Fibroblast of pulmonary artery (primary cell): ENCODE data around the gene EDC4.

Experiments used
- DNase-seq: peaks from one replicate; pipeline ENCODE4 v3.0.0-alpha.2; 2010; ENCODE audit warnings: low read depth
- H3K4me3 ChIP-seq: replicated peaks from 2 replicates; pipeline ENCODE4 v1.5.1; 2011; ENCODE audit warnings: low read depth, mild to moderate bottlenecking, control low read depth, low read length, moderate library complexity
- TF ChIP-seq, protein P1 (sequence below): IDR thresholded peaks from 2 replicates; pipeline ENCODE4 v1.5.1; 2011; ENCODE audit warnings: mild to moderate bottlenecking, control low read depth, low read length, inconsistent platforms; ENCODE audit errors: missing control alignments

EDC4 gene

DNA sequence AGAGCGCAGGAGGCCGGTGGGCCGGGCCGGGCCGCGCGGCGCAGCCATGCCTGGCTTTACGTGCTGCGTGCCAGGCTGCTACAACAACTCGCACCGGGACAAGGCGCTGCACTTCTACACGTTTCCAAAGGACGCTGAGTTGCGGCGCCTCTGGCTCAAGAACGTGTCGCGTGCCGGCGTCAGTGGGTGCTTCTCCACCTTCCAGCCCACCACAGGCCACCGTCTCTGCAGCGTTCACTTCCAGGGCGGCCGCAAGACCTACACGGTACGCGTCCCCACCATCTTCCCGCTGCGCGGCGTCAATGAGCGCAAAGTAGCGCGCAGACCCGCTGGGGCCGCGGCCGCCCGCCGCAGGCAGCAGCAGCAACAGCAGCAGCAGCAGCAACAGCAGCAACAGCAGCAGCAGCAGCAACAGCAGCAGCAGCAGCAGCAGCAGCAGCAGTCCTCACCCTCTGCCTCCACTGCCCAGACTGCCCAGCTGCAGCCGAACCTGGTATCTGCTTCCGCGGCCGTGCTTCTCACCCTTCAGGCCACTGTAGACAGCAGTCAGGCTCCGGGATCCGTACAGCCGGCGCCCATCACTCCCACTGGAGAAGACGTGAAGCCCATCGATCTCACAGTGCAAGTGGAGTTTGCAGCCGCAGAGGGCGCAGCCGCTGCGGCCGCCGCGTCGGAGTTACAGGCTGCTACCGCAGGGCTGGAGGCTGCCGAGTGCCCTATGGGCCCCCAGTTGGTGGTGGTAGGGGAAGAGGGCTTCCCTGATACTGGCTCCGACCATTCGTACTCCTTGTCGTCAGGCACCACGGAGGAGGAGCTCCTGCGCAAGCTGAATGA lies 30.1 kb upstream of the EDC4 start:
- TF ChIP-seq, protein P1, sequence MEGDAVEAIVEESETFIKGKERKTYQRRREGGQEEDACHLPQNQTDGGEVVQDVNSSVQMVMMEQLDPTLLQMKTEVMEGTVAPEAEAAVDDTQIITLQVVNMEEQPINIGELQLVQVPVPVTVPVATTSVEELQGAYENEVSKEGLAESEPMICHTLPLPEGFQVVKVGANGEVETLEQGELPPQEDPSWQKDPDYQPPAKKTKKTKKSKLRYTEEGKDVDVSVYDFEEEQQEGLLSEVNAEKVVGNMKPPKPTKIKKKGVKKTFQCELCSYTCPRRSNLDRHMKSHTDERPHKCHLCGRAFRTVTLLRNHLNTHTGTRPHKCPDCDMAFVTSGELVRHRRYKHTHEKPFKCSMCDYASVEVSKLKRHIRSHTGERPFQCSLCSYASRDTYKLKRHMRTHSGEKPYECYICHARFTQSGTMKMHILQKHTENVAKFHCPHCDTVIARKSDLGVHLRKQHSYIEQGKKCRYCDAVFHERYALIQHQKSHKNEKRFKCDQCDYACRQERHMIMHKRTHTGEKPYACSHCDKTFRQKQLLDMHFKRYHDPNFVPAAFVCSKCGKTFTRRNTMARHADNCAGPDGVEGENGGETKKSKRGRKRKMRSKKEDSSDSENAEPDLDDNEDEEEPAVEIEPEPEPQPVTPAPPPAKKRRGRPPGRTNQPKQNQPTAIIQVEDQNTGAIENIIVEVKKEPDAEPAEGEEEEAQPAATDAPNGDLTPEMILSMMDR, result peak; percentile 43
- peak overlapping the region; percentile 95 for H3K4me3 ChIP-seq
- peak; percentile 56 for DNase-seq

DNA sequence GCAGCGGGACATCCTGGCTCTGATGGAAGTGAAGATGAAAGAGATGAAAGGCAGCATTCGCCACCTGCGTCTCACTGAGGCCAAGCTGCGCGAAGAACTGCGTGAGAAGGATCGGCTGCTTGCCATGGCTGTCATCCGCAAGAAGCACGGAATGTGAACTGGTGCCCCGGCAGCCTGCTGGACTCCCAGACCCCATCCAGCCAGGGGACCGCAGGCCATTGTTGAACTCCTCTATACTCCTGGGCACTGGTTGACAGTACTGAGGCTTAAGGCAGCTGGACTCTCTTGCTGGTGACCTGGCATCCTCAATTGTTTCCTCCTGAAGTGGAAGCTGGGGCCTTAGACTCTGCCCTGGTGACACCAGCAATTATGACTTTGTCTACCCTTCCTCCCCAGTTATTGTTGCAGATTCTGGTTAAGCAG lies 29.5 kb upstream of the EDC4 start:
- no peak for DNase-seq
- H3K4me3 ChIP-seq, result peak overlapping the region; percentile 95
- TF ChIP-seq, protein P1, result no peak

DNA sequence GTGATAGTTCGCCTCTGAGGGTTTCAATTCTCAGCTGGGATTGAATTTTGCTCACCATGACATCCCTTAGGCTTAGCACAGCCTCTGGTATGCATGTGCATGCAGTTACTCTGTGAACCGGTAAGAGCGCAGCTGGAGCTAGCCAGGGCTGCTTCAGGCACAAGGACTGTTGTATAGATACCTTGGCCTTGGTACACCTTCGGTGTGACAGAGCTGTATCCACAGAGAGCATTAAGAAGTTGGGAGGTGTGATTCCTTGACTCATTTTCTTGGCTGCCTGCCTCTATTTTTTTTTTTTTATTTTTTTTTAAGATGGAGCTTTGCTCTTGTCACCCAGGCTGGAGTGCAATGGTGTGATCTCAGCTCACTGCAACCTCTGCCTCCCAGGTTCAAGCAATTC lies 28.4 kb upstream of the EDC4 start:
- peak overlapping the region; percentile 3 for H3K4me3 ChIP-seq
- TF ChIP-seq, protein P1, result peak; percentile 6
- DNase-seq, result peak; percentile 33

DNA sequence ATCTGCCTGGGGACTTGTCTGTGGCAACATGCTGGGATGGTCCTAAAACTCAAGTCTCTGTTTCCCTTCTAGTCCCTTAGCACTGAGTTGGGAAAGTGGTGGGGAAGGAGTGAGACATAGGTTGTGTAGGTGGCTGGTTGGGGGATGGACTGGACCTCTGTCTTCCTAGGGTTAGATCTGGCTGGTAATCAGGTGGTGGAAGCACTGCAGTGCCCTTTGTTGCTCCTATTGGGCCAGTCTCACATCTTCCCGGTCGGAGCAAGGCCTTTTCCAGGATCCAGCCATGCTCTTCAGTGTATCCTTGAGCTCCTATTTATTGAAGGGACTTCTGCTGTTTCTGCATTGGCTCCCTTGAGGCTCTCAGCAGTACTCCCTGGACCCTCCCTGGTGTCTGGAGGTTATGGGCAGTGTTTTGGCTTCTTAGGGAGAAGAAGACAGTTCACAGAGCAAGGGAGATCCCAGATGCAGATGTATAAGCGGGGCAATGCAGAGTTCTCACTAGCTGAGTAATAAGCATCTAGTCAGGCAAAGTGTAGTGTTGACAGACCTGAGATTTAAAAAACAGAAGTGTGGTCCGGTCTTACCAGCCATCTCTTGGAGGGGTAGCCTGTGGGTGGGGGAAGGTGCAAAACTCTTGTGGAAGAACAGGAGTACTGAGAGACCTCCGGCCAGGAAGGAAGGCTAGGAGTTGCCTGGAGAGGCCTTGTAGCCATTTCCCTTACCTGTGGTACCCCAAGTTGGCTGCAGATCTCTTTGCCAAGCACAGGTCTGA lies 27.4 kb upstream of the EDC4 start:
- DNase-seq, result no peak
- H3K4me3 ChIP-seq, result peak overlapping the region; percentile 92
- TF ChIP-seq, protein P1, result no peak

DNA sequence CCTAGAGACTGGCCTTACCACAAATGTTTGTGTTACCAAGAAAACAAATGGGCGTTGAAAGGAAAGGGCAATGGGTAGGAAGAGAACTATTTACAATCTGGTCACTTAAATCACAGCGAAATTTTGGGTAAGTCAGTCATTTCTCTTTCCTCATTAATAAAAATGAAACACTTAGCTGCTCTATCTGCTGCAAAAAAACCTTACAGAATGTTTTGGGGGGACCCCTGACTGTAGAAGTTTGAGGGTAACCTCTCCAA lies 26.9 kb upstream of the EDC4 start:
- no peak for DNase-seq
- TF ChIP-seq, protein P1, result no peak
- H3K4me3 ChIP-seq, result peak overlapping the region; percentile 92

DNA sequence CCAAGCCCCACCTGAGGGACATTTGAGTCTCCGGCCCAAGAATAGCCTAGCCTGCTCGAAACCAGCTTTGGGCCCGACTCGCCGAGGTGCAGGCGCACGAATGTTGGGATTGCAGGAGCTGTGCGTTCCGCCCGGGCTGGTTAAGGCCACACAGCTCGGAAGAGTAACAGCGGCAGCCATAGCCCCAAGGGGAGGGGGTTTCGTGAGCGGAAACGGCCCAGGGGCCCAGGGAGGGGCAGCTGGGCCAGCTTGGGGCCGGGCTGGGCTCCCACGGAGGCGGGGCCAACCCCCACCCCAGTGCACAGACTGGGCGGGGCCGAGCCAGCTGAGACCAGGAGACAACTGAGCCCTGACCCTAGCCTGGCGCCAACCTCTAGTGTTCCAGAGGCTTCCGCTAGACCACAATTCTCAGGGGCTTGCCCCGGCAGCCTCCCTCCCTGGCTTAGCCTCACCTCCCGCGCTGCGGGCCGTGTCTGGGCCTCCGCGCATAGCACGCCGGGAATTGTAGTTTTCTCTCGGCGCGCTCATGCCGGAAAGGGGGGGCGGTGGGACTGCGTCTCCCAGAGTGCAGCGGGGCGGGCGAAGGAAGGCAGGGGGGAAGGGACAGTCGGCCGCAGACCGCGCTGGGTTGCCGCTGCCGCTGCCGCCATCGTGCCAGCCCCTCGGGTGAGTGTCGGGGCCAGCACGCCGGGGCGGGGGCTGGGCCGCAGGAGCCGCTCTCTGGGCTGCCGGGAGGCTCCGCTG lies 26.4 kb upstream of the EDC4 start, which contains the start of gene NUTF2:
TSS of gene NUTF2 (plus strand) at position 614 of the 744 bp plus-strand sequence. CDS start 18,198 bp downstream, outside the sequence.
- peak within 1 kb of the TSS; percentile 92 for H3K4me3 ChIP-seq
- DNase-seq, result peak; percentile 93
- TF ChIP-seq, protein P1, result no peak
